LHCN-M2 (cell line): Measurements from ENCODE around the gene DYNLRB1. TPM values are rescaled to one million over a fixed set of nuclear protein-coding genes. Genes with fewer than 3 reads are reported as not detected.

Source experiments
- DNase-seq: peaks from one replicate; pipeline ENCODE4 v3.0.0-alpha.2; 2012; ENCODE audit warnings: low read depth
- total RNA-seq: library from RNA; depleted of rRNA; stranded (reverse); fragments of >200 nt; gene quantifications from 2 replicates; pipeline ENCODE4 v1.2.3, GENCODE V29; 2014; rRNA removed

Gene DYNLRB1
- total RNA-seq, 1 experiment from 2014 or later = 133 TPM

GRCh38 chr20:34578025-34578424 is 61.8 kb downstream of the DYNLRB1 start:
- DNase-seq = peak; percentile 8

GRCh38 chr20:34578521-34578920 is 62.3 kb downstream of the DYNLRB1 start:
- no peak for DNase-seq

DNA sequence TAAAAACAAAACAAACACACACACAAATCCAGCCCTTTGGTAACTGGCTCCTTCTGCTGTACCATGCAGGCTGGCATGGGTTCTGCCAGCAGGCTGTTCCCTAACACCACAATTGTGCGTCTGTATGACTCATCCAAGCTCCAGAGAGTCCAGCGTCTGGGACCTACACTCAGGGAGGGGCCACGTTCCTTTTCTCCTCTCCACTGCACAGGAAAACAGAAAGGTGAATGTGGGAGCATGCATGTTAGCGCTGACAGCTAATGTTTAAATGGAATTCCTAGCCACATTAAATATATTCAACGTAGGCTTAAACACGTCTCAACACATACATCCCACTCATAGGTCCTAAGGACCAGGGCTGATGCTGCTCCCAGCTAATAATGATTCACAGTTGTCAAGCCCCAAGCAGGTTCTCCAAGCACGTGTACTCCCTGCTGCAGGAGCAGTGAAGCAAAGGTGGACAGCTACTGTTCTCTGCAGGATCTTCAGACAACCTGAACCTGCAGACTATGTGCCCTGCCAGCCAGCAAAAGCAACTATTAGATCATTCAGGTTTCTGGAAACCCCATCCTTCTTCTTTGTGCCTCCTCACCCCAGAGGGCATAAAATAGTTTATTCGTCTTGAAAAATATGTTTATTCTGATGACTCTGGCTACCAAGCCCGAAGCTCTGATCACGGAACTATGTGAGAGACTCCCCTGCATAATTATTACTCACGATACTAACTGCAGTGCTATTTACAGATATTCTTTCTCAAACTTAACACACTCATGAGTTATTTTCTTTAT is 63.2 kb downstream of the DYNLRB1 start:
- DNase-seq = peak; percentile 74

GRCh38 chr20:34579979-34580940 is 64.0 kb downstream of the DYNLRB1 start:
- peak; percentile 26 for DNase-seq

DNA sequence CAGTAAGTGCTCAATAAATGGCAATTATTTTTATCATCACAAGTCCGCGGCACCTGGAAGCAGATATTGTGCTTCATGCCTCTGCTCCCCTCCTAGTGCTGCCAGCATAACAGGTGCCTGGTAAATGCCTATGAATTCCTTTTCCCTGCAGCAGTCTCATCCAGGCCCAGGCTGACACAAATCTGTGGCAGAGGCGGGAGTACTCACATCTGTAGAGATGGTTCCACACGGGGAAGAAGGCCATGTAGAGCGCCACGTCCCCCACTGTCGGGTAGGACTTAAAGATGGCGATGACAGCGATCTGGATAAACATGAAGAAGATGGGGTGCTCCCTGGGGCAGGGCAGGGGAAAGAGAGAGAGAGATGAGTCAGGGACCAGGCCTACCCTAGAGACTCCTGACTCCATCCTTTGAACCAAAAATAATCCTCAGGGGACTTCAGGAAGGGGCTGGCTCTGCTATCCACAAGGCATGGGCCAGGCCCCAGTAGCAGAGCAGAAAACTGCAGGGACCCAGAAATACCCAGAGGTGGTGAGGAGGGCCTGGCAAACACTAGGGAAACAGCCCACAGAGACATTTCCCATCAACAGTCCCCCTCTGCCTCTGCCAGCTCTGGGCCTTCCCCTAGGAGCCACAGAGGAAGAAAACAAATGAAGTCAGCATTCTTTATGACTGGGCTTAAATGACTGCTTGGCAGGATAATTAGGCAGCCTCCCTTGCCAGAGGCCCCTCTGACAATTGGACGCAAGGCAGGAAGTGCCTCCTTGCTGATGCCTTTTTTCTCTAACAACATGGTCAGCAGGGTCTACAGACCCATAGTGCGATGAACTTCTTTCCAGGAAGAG is 65.3 kb downstream of the DYNLRB1 start:
- peak; percentile 15 for DNase-seq

DNA sequence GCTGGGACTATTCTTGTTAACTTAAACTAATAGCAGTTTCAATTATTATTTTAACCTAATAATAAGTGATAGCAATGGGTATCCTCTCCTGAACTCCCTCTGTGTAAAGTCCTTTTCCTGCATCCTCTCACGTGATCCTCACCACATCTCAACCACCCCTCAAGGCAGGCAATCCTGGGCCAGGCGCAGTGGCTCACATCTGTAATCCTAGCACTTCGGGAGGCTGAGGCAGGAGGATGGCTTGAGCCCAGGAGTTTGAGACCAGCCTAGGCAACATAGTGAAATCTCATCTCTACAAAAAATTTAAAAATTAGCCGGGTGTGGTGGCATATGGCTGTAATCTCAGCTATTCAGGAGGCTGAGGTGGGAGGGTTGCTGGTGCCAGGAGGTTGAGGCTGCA is 66.0 kb downstream of the DYNLRB1 start:
- no peak for DNase-seq

DNA sequence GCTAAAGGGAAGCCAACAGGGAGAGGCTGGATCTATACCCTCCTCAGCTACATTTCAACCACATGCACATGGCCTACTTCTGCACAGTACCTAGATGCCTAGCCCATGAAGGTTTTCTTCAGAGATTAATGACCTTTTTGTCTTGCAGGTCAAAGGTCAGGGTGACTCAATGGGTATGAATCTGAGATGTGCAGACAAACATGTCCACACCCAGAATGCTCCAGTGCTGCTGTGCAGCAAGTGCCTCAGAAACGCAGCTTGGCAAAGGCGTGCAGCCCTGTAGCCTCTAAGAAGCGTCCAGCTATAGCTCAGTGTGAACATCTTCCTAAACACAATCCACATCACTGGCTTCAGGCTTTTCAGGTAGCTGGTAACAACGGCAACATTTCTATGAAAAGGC is 66.7 kb downstream of the DYNLRB1 start:
- peak; percentile 15 for DNase-seq

DNA sequence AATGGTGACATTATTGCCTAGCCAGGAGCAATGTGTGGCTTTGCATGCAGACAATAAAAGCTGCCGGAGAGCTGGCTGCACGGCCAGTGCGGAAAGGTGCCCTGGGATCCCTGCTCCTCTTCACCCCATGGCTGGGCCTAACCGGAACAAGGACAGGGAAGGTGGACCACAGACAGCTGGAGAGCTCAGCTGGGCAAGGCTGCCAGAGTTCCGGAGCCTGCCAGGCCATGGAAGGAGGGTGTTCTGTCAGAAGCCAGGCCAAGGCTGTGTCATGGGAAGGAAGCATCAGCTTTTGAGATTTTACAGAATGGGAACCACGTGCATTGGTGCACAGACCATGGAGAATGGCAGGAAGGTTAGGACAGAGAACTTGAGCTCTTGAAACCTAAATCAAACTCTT is 67.3 kb downstream of the DYNLRB1 start:
- DNase-seq = no peak

DNA sequence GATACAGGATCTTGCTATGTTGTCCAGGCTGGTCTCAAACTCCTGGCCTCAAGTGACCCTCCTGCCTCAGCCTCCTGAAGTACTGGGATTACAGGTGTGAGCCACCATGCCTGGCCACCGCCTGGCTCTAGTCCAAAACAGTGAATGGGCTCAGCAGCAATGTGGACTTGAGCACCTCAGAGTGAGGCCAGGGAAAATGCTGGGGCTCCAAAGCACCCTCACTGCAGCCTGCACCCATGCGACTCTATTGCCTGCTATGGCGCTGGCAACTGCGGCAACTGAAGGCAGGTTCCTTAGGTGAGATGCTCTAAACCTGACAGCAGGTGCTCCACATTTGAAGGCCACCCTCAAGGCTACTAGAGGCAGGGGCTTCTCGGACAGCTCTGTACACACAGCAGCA is 68.8 kb downstream of the DYNLRB1 start:
- no peak for DNase-seq

DNA sequence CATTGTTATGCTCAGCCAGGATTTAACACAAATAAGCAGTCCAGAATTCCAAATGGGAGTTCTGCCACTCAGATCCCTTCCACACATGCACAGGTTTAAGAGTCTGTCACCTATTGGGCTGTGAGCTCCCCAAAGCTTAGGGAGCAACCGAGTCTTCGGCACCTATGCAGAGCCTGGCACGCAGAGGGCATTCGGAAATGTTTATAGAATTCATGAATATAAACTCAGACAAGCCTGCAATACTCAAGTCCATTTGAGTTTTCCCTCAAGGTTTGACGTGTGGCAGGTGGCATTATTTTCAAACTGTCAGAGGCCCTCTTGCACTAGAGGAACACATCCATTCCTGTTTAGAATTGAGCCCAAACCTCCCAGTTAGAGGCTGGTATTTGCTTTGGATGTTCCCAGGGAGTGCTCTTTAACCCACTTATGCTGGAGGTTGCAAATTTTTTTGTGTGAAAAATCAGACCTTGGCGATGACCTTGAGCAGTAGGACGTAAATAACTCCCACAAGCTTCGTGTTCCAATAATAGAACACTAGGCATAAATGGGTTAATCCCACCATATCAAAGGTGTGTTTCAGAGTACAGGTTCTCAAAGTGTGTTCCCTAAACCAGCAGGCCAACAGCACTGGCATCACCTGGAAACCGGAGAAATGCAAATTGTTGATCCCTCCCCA is 70.4 kb downstream of the DYNLRB1 start:
- DNase-seq = no peak

Other genes with a start within 250 kb of the DYNLRB1 start
- 137 and 141 TPM in 2 replicates for gene AHCY, start 213.1 kb upstream of the DYNLRB1 start, total RNA-seq
- gene ITCH, start 153.1 kb upstream of the DYNLRB1 start, total RNA-seq = 38.7 and 38.9 TPM in 2 replicates
- 41.0 and 44.2 TPM in 2 replicates for gene MAP1LC3A, start 42.3 kb downstream of the DYNLRB1 start, total RNA-seq
- 23.0 and 23.8 TPM in 2 replicates for gene PIGU, start 160.7 kb downstream of the DYNLRB1 start, total RNA-seq
- 2.2 and 3.9 TPM in 2 replicates for gene TP53INP2, start 187.9 kb downstream of the DYNLRB1 start, total RNA-seq